Heart left ventricle (tissue), 16 donors: ENCODE measurements around the gene SGCE. TPM values are rescaled to one million over a fixed set of nuclear protein-coding genes. Genes with fewer than 3 reads are reported as not detected.

Experiments
- ATAC-seq, 4 donors: fragments of 200-7000 bp; cut with Tn5 transposase; one replicate each; pipeline ENCODE4 v1.9.1; 2020 to 2022; ENCODE audit warnings: moderate library complexity in 4 of 4, mild to moderate bottlenecking in 3 of 4, moderate number of reproducible peaks in 1 of 4
- DNase-seq, 5 donors: peaks; one replicate each; pipeline ENCODE4 v3.0.0-alpha.2; 2020
- H3K27ac ChIP-seq, 12 donors: fragments of 200-600 bp; sonication (generic) in 4 of 12; one replicate each; pipeline versions ENCODE4 v1.5.0 to v1.8.0; 2016 to 2022; ENCODE audit warnings: mild to moderate bottlenecking in 2 of 12
- H3K27me3 ChIP-seq, 9 donors: fragments of 200-600 bp; sonication (generic) in 2 of 9; one replicate each; pipeline versions ENCODE4 v1.5.1 to v1.8.0; 2016 to 2022; ENCODE audit warnings: mild to moderate bottlenecking in 3 of 9
- H3K36me3 ChIP-seq, 9 donors: fragments of 200-600 bp; sonication (generic) in 2 of 9; one replicate each; pipeline versions ENCODE4 v1.5.0 to v1.8.0; 2018 to 2022; ENCODE audit warnings: mild to moderate bottlenecking in 2 of 9
- H3K4me1 ChIP-seq, 12 donors: fragments of 200-600 bp; sonication (generic) in 4 of 12; one replicate each; pipeline versions ENCODE4 v1.5.0 to v1.8.0; 2016 to 2022; ENCODE audit warnings: mild to moderate bottlenecking in 3 of 12
- H3K4me3 ChIP-seq, 12 donors: fragments of 200-600 bp; sonication (generic) in 4 of 12; one replicate each; pipeline versions ENCODE4 v1.5.0 to v1.8.0; 2017 to 2022; ENCODE audit warnings: mild to moderate bottlenecking in 9 of 12, moderate library complexity in 4 of 12
- H3K9me3 ChIP-seq, 12 donors: fragments of 200-600 bp; sonication (generic) in 4 of 12; one replicate each; pipeline versions ENCODE4 v1.5.0 to v1.8.0; 2016 to 2022; ENCODE audit warnings: mild to moderate bottlenecking in 1 of 12
- CTCF ChIP-seq, 12 donors: fragments of 200-600 bp; sonication (generic) in 4 of 12; IDR thresholded peaks; one replicate each; pipeline versions ENCODE4 v1.5.0 to v1.8.0; 2018 to 2022; ENCODE audit warnings: antibody characterized with exemption in 12 of 12, mild to moderate bottlenecking in 5 of 12
- POLR2A ChIP-seq, 2 donors: fragments of 450-650 bp; IDR thresholded peaks; one replicate each; pipeline ENCODE4 v1.6.1; 2017; ENCODE audit warnings: antibody characterized with exemption in 2 of 2, mild to moderate bottlenecking in 2 of 2, moderate library complexity in 2 of 2
- WGBS, 4 donors: extraction: QIAGEN DNeasy Blood & Tissue Kit in 2 of 4; methylation state at CpG; one replicate each; pipeline versions ENCODE4 v1.1.5 to v1.1.7; 2013 to 2018; 5-methylcytosine and 5-hydroxymethylcytosine counted together
- intact Hi-C, 10 donors: fragments of 100-400 bp; cut with DNase I; formaldehyde crosslinking; loops; one replicate each; pipeline versions ENCODE4 v1.11.1 to v1.14.2; 2022
- polyA plus RNA-seq, 2 donors: library from polyadenylated mRNA; stranded (reverse); fragments of 200-250 nt; gene quantifications; one replicate each; pipeline ENCODE4 v1.2.3, GENCODE V29; 2013
- total RNA-seq, 9 donors: library from RNA; depleted of rRNA in 2 of 9; stranded (reverse); fragments of >200 nt in 2 of 9; fragmentation: NEBNext Ultra II Directional in 3 of 9; extraction: Animal tissue kit (Norgen Biotek cat#: 25700) in 3 of 9; gene quantifications; one replicate each; pipeline versions ENCODE4 v1.1.0 to v1.2.4, GENCODE V29; 2016 to 2023
- donor health status: ischemic (EF 13 %, LVEDD 7.1; RV severe dilation, severe dysfunction).
- donor health status: healthy with polysubstance abuse.
- donor health status: DM: no; HTN: yes; CAD: no.
- donor health status: DM: no; HTN: no; CAD: no.
- donor health status: ischemic (EF 25% LVEDD 6.9; RV normal size, moderate dysfunction).
- donor health status: ischemic (EF 25% LVEDD 5.7; RV mildly dilated, moderate dysfunction).
- donor health status: healthy.
- donor health status: DM: yes; HTN: yes; CAD: no.
- donor health status: ischemic (EF 35%, LVEDD 5.7; RV mildly dilated, moderate dysfunction).
- donor health status: nonischemic (EF 11% LVEDD 7.7; RV severe dilation, severe dysfunction).
- donor health status: DM: yes; HTN: yes; CAD: no.
- donor health status: PGD.
- donor health status: ischemic (EF 29% LVEDD 5.4; RV normal size, mild dysfunction).
- donor health status: nonischemic (EF 23%, LVEDD 6.1; RV moderate dilation, normal function).

SGCE gene
- total and polyA plus RNA-seq, 11 donors, result 10.0 to 40.2 (median 26.4) TPM

DNA sequence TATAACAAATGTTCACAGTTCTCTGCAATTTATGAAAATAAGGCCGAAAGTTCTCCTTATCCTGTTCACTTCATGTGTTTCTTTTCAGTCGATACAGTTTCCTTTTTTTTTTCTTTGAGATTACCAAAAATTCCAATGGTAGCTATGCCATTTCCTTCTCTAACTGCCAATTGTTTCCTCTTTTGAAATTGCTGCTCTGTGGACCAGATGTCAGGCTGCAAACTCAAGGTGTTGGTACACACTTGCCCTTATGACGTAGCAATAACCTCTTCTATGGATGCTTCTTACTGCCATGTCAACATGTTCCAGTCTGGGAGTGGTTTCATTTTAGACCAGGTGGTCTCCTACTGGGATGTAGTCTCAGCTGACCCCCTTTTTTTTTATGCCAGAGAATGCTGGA is 93.4 kb downstream of the SGCE start:
- WGBS, 4 donors, result 58 to 75% (median 70%) methylated on average over 3 of the region's 3 CpGs

GRCh38 chr7:94561841-94562514 is 94.0 kb downstream of the SGCE start:
- Histone ChIP-seq H3K27ac (no peak overlapping the region), H3K4me3 (no peak overlapping the region), H3K4me1 (no peaks in the 10 kb centered on the region), H3K36me3 (peaks cover 0 to 29% (median 9%) of the 10 kb centered on the region in 9 donors), H3K27me3 (no peaks in the 10 kb centered on the region), H3K9me3 (no peaks in the 10 kb centered on the region)
- 86 to 96% (median 95%) methylated on average over 2 of the region's 2 CpGs for WGBS, 4 donors
- no peak for TF ChIP-seq POLR2A (IDR thresholded peaks at IDR 0.05)
- no peak for TF ChIP-seq CTCF (IDR thresholded peaks at IDR 0.05)
- intact Hi-C loops, result no loop called here
- no peak for ATAC-seq
- no peak for DNase-seq

More for the DNA sequence above, 93.4 kb downstream of the SGCE start:
- Histone ChIP-seq H3K9me3 (no peaks in the 10 kb centered on the region), H3K4me1 (no peaks in the 10 kb centered on the region), H3K27ac (no peak overlapping the region), H3K36me3 (peaks cover 0 to 24% (median 9%) of the 10 kb centered on the region in 9 donors), H3K27me3 (no peaks in the 10 kb centered on the region), H3K4me3 (no peak overlapping the region)
- no peak for DNase-seq
- TF ChIP-seq CTCF (IDR thresholded peaks at IDR 0.05) (no peak), POLR2A (IDR thresholded peaks at IDR 0.05) (no peak)
- no peak for ATAC-seq
- intact Hi-C loops, result no loop called here

GRCh38 chr7:94559972-94560371 is 96.0 kb downstream of the SGCE start:
- ATAC-seq (no peak), DNase-seq (no peak)
- TF ChIP-seq POLR2A (IDR thresholded peaks at IDR 0.05) (no peak), CTCF (IDR thresholded peaks at IDR 0.05) (no peak)
- Histone ChIP-seq H3K4me3 (no peak overlapping the region), H3K27ac (no peak overlapping the region), H3K36me3 (peaks cover 0 to 48% (median 22%) of the 10 kb centered on the region in 9 donors), H3K4me1 (no peaks in the 10 kb centered on the region), H3K9me3 (no peaks in the 10 kb centered on the region), H3K27me3 (no peaks in the 10 kb centered on the region)
- WGBS, 4 donors, result 93 to 97% (median 94%) methylated on average over 1 of the region's 1 CpG
- intact Hi-C loops, result no loop called here

DNA sequence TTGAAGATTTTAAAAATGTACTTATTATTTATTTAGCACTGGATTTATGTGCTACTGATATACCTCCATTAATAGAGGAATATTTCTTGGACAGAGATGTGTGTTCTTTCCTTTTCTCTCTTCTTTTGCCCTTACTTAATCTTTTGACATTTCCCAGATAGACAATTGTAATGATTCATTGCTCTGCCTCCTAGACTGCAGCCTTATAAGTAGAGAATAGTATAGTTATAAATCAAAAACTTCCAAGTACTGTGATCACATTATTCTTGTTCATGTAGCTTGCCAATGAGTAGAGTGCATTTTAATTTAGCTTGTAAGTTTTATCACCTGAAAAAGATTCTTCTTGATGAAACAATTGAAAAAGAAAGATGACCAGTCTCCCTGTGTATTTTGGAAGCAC is 98.7 kb downstream of the SGCE start:
- no peak overlapping the region for H3K27ac ChIP-seq
- no peaks in the 10 kb centered on the region for H3K9me3 ChIP-seq
- H3K27me3 ChIP-seq, result no peaks in the 10 kb centered on the region
- H3K4me1 ChIP-seq, result no peaks in the 10 kb centered on the region
- intact Hi-C loops, result no loop called here
- ATAC-seq (no peak), DNase-seq (no peak)
- TF ChIP-seq POLR2A (IDR thresholded peaks at IDR 0.05) (no peak), CTCF (IDR thresholded peaks at IDR 0.05) (no peak)
- H3K4me3 ChIP-seq, result no peak overlapping the region
- peaks cover 0 to 75% (median 45%) of the 10 kb centered on the region in 9 donors for H3K36me3 ChIP-seq
